ENCODE measurements around the gene MGAT3. TPM values are rescaled to one million over a fixed set of nuclear protein-coding genes. Genes with fewer than 3 reads are reported as not detected.

MGAT3 gene
- total and polyA plus RNA-seq, 2 donors (not counting 3 experiments of a cell fraction or from before 2014, with no cell fraction given), result not detected

GRCh38 chr22:39487826-39488520 is 31.2 kb downstream of the MGAT3 start:
- ChIA-PET CTCF (no interaction called here), POLR2A (no interaction called here)
- Histone ChIP-seq H2AFZ (ENCODE audit: low read depth, low read length) (no peak overlapping the region), H3K4me2 (ENCODE audit: insufficient read depth, low read length) (no peak overlapping the region), H3K27me3 (ENCODE audit: control insufficient read depth in 2 of 2, insufficient read depth in 2 of 2, low read length in 2 of 2) (no peaks in the 10 kb centered on the region), H3K4me1 (ENCODE audit: control insufficient read depth, extremely low read depth, insufficient read depth, low read length) (no peaks in the 10 kb centered on the region), H3K9me3 (replicated peaks; ENCODE audit: control insufficient read depth, insufficient read depth, low read length) (no peaks in the 10 kb centered on the region), H4K20me1 (replicated peaks; ENCODE audit: control insufficient read depth, extremely low read depth, insufficient read depth, low read length) (no peaks in the 10 kb centered on the region), H3K9ac (replicated peaks; ENCODE audit: extremely low read depth, insufficient read depth, low read length) (no peak overlapping the region), H3K79me2 (ENCODE audit: control insufficient read depth, insufficient read depth, low read length) (no peaks in the 10 kb centered on the region), H3K9me1 (replicated peaks; ENCODE audit: control insufficient read depth, extremely low read depth, insufficient read depth, low read length) (no peaks in the 10 kb centered on the region), H3K36me3 (ENCODE audit: control insufficient read depth in 2 of 2, extremely low read depth in 1 of 2, insufficient read depth in 2 of 2, low read length in 2 of 2) (no peaks in the 10 kb centered on the region), H3K27ac (ENCODE audit: insufficient read depth, low read depth, low read length) (no peak overlapping the region), H3K4me3 (replicated peaks in 1 of 3; ENCODE audit: insufficient read depth in 1 of 3, low read depth in 1 of 3, low read length in 3 of 3) (no peak overlapping the region)
- intact Hi-C loops (cut with micrococcal nuclease) (no loop called here), dilution Hi-C loops (cut with MboI; ENCODE audit: extremely low pct_ligation_motif_present, low sequenced_read_pairs) (no loop called here)
- DNase-seq (ENCODE audit: low read depth, low spot score) (no peak), FAIRE-seq (no peak)
- no TSS peak for BruUV-seq (replicated peaks)
- TF ChIP-seq, protein P1, sequence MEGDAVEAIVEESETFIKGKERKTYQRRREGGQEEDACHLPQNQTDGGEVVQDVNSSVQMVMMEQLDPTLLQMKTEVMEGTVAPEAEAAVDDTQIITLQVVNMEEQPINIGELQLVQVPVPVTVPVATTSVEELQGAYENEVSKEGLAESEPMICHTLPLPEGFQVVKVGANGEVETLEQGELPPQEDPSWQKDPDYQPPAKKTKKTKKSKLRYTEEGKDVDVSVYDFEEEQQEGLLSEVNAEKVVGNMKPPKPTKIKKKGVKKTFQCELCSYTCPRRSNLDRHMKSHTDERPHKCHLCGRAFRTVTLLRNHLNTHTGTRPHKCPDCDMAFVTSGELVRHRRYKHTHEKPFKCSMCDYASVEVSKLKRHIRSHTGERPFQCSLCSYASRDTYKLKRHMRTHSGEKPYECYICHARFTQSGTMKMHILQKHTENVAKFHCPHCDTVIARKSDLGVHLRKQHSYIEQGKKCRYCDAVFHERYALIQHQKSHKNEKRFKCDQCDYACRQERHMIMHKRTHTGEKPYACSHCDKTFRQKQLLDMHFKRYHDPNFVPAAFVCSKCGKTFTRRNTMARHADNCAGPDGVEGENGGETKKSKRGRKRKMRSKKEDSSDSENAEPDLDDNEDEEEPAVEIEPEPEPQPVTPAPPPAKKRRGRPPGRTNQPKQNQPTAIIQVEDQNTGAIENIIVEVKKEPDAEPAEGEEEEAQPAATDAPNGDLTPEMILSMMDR (IDR thresholded peaks at IDR 0.05; ENCODE audit: extremely low read depth in 1 of 2, insufficient read depth in 1 of 2, low read depth in 1 of 2, low read length in 2 of 2), result no peak
- TF ChIP-seq GATA2 (IDR thresholded peaks at IDR 0.05; ENCODE audit: insufficient read depth, insufficient read length, low read depth, low read length) (no peak), MAX (IDR thresholded peaks at IDR 0.05; ENCODE audit: insufficient read depth, insufficient read length) (no peak), JUN (IDR thresholded peaks at IDR 0.05; ENCODE audit: borderline replicate concordance, insufficient read depth, insufficient read length, low read depth) (no peak), MYC (IDR thresholded peaks at IDR 0.05; ENCODE audit: low read depth, low read length) (no peak), FOS (IDR thresholded peaks at IDR 0.05; ENCODE audit: borderline replicate concordance, insufficient read depth, low read length) (no peak), POLR2A (IDR thresholded peaks at IDR 0.05; ENCODE audit: low read depth, low read length) (no peak)

Data from endothelial cell of umbilical vein (primary cell).